HepG2 (cell line): ENCODE measurements around the gene OSBPL2. TPM values are rescaled to one million over a fixed set of nuclear protein-coding genes. Genes with fewer than 3 reads are reported as not detected.

Experiments used
- ATM ChIP-seq: fragments of 450-650 bp; IDR thresholded peaks from 2 replicates; pipeline ENCODE4 v1.7.1; 2017; ENCODE audit warnings: mild to moderate bottlenecking, borderline replicate concordance
- MLLT10 ChIP-seq: sonication (generic); formaldehyde crosslinking; IDR thresholded peaks from 2 replicates; pipeline ENCODE4 v1.4.0; 2020; ENCODE audit warnings: missing genetic modification reagents
- SOX6 ChIP-seq, 2 experiments: fragments of 450-650 bp in 1 of 2; sonication (generic) in 1 of 2; formaldehyde crosslinking in 1 of 2; IDR thresholded peaks; 2 replicates each; pipeline versions ENCODE4 v1.4.0 to v1.6.1; 2017 to 2020; ENCODE audit warnings: antibody characterized with exemption in 1 of 2, mild to moderate bottlenecking in 1 of 2, missing genetic modification reagents in 1 of 2
- TBX2 ChIP-seq: sonication (generic); formaldehyde crosslinking; IDR thresholded peaks from 2 replicates; pipeline ENCODE4 v1.5.0; 2020; ENCODE audit warnings: missing genetic modification reagents, mild to moderate bottlenecking, borderline replicate concordance
- THAP11 ChIP-seq: IDR thresholded peaks from 2 replicates; pipeline ENCODE4 v1.6.1; 2016; ENCODE audit warnings: missing biosample characterization, missing genetic modification reagents
- ZNF124 ChIP-seq: sonication (generic); formaldehyde crosslinking; IDR thresholded peaks from 2 replicates; pipeline ENCODE4 v1.4.0; 2020; ENCODE audit warnings: missing genetic modification reagents
- ZNF17 ChIP-seq: sonication (generic); formaldehyde crosslinking; IDR thresholded peaks from 2 replicates; pipeline ENCODE4 v1.5.0; 2020; ENCODE audit warnings: mild to moderate bottlenecking, missing genetic modification reagents
- ZNF331 ChIP-seq: sonication (generic); formaldehyde crosslinking; IDR thresholded peaks from 2 replicates; pipeline ENCODE4 v1.4.0; 2020; ENCODE audit warnings: missing genetic modification reagents
- ZNF562 ChIP-seq: sonication (generic); formaldehyde crosslinking; IDR thresholded peaks from 2 replicates; pipeline ENCODE4 v1.8.0; 2022; ENCODE audit warnings: missing genetic modification reagents, borderline replicate concordance
- polyA plus RNA-seq, 8 experiments: library from polyadenylated mRNA; depleted of rRNA in 3 of 8; stranded (reverse) in 7 of 8; unstranded in 1 of 8; fragments of >200 nt; fragmentation: Illumina TruSeq in 4 of 8; extraction: Trizol in 4 of 8; gene quantifications; 2 replicates each; pipeline versions ENCODE4 v1.2.1 to v1.2.3, GENCODE V29; 2011 to 2016; ENCODE audit warnings: low read depth in 4 of 8, missing spikeins in 1 of 8, mixed read lengths in 1 of 8; ENCODE audit not compliant: insufficient read depth in 1 of 8
- total RNA-seq, 5 experiments: library from RNA; depleted of rRNA; stranded (reverse); fragments of >200 nt; fragmentation: Illumina TruSeq; extraction: Trizol; gene quantifications; 2 replicates each; pipeline ENCODE4 v1.2.3, GENCODE V29; 2016; ENCODE audit warnings: low read depth in 1 of 5
- TF ChIP-seq, protein P1 (sequence below): sonication (generic); formaldehyde crosslinking; IDR thresholded peaks from 2 replicates; pipeline ENCODE4 v1.5.0; 2020; ENCODE audit warnings: mild to moderate bottlenecking, missing genetic modification reagents
- TF ChIP-seq, protein P2 (sequence below): sonication (generic); formaldehyde crosslinking; IDR thresholded peaks from 2 replicates; pipeline ENCODE4 v1.4.0; 2020; ENCODE audit warnings: missing genetic modification reagents
- TF ChIP-seq, protein P3 (sequence below): sonication (generic); formaldehyde crosslinking; IDR thresholded peaks from 2 replicates; pipeline ENCODE4 v1.5.0; 2020; ENCODE audit warnings: mild to moderate bottlenecking, missing genetic modification reagents
- TF ChIP-seq, protein P4 (sequence below): sonication (generic); formaldehyde crosslinking; IDR thresholded peaks from 2 replicates; pipeline ENCODE4 v1.9.0; 2022; ENCODE audit warnings: missing genetic modification reagents, mild to moderate bottlenecking, borderline replicate concordance
- TF ChIP-seq, protein P5 (sequence below): sonication (generic); IDR thresholded peaks from 2 replicates; pipeline ENCODE4 v1.6.1; 2016; ENCODE audit warnings: low read depth, borderline replicate concordance

The OSBPL2 gene
- total and polyA plus RNA-seq, 2 of the 13 experiments (the other 11 are each of a cell fraction or from before 2014, with no cell fraction given): 18.5 to 37.4 TPM

DNA sequence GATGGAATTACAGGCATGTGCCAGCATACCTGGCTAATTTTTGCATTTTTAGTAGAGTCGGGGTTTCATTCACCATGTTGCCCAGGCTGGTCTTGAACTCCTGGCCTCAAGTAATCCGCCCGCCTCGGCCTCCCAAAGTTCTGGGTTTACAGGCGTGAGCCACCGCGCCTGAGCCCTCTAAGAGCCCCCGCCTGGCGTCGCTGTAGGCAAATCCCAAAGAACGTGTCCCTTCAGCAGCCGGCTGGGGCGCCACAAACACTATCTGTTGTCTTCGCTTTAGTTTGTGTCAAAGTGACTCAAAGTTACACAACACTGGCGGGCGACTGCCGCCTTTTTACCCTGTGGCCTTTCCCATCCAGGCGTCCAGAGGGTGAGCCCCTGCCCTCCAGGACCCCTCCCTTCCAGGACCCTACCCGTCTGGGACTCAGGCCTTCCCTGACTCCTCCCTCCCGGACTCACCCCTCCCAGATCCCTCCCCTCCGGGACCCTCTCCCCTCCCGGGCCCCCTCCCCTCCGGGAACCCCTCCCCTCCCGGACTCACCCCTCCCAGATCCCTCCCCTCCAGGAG lies 63.5 kb downstream of the OSBPL2 start (continued):
- TF ChIP-seq, protein P1, sequence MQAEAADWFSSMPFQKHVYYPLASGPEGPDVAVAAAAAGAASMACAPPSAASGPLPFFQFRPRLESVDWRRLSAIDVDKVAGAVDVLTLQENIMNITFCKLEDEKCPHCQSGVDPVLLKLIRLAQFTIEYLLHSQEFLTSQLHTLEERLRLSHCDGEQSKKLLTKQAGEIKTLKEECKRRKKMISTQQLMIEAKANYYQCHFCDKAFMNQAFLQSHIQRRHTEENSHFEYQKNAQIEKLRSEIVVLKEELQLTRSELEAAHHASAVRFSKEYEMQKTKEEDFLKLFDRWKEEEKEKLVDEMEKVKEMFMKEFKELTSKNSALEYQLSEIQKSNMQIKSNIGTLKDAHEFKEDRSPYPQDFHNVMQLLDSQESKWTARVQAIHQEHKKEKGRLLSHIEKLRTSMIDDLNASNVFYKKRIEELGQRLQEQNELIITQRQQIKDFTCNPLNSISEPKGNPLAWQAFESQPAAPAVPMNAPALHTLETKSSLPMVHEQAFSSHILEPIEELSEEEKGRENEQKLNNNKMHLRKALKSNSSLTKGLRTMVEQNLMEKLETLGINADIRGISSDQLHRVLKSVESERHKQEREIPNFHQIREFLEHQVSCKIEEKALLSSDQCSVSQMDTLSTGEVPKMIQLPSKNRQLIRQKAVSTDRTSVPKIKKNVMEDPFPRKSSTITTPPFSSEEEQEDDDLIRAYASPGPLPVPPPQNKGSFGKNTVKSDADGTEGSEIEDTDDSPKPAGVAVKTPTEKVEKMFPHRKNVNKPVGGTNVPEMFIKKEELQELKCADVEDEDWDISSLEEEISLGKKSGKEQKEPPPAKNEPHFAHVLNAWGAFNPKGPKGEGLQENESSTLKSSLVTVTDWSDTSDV (CRISPR knock-in tag): no peak
- TF ChIP-seq ZNF124 (CRISPR knock-in tag) (peak; percentile 96; the same call in 1 of the 2 replicates), THAP11 (peak; percentile 80), ZNF562 (CRISPR knock-in tag) (no peak), MLLT10 (CRISPR knock-in tag) (no peak), ZNF331 (peak; percentile 97), ZNF17 (CRISPR knock-in tag) (no peak), ATM (no peak), TBX2 (CRISPR knock-in tag) (peak; percentile 88), SOX6 (IDR thresholded peaks at IDR 0.05) (no peak), SOX6 (CRISPR knock-in tag; IDR thresholded peaks at IDR 0.05) (peak; percentile 84)
- TF ChIP-seq, protein P2, sequence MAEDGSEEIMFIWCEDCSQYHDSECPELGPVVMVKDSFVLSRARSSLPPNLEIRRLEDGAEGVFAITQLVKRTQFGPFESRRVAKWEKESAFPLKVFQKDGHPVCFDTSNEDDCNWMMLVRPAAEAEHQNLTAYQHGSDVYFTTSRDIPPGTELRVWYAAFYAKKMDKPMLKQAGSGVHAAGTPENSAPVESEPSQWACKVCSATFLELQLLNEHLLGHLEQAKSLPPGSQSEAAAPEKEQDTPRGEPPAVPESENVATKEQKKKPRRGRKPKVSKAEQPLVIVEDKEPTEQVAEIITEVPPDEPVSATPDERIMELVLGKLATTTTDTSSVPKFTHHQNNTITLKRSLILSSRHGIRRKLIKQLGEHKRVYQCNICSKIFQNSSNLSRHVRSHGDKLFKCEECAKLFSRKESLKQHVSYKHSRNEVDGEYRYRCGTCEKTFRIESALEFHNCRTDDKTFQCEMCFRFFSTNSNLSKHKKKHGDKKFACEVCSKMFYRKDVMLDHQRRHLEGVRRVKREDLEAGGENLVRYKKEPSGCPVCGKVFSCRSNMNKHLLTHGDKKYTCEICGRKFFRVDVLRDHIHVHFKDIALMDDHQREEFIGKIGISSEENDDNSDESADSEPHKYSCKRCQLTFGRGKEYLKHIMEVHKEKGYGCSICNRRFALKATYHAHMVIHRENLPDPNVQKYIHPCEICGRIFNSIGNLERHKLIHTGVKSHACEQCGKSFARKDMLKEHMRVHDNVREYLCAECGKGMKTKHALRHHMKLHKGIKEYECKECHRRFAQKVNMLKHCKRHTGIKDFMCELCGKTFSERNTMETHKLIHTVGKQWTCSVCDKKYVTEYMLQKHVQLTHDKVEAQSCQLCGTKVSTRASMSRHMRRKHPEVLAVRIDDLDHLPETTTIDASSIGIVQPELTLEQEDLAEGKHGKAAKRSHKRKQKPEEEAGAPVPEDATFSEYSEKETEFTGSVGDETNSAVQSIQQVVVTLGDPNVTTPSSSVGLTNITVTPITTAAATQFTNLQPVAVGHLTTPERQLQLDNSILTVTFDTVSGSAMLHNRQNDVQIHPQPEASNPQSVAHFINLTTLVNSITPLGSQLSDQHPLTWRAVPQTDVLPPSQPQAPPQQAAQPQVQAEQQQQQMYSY (CRISPR knock-in tag): no peak
- TF ChIP-seq, protein P3, sequence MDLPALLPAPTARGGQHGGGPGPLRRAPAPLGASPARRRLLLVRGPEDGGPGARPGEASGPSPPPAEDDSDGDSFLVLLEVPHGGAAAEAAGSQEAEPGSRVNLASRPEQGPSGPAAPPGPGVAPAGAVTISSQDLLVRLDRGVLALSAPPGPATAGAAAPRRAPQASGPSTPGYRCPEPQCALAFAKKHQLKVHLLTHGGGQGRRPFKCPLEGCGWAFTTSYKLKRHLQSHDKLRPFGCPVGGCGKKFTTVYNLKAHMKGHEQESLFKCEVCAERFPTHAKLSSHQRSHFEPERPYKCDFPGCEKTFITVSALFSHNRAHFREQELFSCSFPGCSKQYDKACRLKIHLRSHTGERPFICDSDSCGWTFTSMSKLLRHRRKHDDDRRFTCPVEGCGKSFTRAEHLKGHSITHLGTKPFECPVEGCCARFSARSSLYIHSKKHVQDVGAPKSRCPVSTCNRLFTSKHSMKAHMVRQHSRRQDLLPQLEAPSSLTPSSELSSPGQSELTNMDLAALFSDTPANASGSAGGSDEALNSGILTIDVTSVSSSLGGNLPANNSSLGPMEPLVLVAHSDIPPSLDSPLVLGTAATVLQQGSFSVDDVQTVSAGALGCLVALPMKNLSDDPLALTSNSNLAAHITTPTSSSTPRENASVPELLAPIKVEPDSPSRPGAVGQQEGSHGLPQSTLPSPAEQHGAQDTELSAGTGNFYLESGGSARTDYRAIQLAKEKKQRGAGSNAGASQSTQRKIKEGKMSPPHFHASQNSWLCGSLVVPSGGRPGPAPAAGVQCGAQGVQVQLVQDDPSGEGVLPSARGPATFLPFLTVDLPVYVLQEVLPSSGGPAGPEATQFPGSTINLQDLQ (CRISPR knock-in tag): no peak
- TF ChIP-seq, protein P4, sequence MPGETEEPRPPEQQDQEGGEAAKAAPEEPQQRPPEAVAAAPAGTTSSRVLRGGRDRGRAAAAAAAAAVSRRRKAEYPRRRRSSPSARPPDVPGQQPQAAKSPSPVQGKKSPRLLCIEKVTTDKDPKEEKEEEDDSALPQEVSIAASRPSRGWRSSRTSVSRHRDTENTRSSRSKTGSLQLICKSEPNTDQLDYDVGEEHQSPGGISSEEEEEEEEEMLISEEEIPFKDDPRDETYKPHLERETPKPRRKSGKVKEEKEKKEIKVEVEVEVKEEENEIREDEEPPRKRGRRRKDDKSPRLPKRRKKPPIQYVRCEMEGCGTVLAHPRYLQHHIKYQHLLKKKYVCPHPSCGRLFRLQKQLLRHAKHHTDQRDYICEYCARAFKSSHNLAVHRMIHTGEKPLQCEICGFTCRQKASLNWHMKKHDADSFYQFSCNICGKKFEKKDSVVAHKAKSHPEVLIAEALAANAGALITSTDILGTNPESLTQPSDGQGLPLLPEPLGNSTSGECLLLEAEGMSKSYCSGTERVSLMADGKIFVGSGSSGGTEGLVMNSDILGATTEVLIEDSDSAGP: peak; percentile 65
- TF ChIP-seq, protein P5, sequence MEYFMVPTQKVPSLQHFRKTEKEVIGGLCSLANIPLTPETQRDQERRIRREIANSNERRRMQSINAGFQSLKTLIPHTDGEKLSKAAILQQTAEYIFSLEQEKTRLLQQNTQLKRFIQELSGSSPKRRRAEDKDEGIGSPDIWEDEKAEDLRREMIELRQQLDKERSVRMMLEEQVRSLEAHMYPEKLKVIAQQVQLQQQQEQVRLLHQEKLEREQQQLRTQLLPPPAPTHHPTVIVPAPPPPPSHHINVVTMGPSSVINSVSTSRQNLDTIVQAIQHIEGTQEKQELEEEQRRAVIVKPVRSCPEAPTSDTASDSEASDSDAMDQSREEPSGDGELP: peak; percentile 75
